Natural killer cell (primary cell): Measurements from ENCODE around the gene GPR17. TPM values are rescaled to one million over a fixed set of nuclear protein-coding genes. Genes with fewer than 3 reads are reported as not detected.

Source experiments
- ATAC-seq, 3 donors: fragments of 150-1000 bp in 2 of 3; fragments of 200-7000 bp in 1 of 3; cut with Tn5 transposase; 1 replicate in 1 of 3; 2 replicates in 2 of 3; pipeline ENCODE4 v1.10.0; 2021; ENCODE audit warnings: mild to moderate bottlenecking in 2 of 3, moderate library complexity in 2 of 3
- DNase-seq, 2 donors: peaks; one replicate each; pipeline versions ENCODE4 v3.0.0 to v3.0.0-alpha.2; 2013 to 2021; ENCODE audit warnings: mixed read lengths in 1 of 2
- H3K27ac ChIP-seq: one replicate; pipeline ENCODE4 v1.5.1; 2013; ENCODE audit warnings: mild to moderate bottlenecking, low read length
- H3K27me3 ChIP-seq: one replicate; pipeline ENCODE4 v1.6.1; 2013; ENCODE audit warnings: low read length; ENCODE audit not compliant: control insufficient read depth, insufficient read depth
- H3K36me3 ChIP-seq: one replicate; pipeline ENCODE4 v1.6.1; 2013; ENCODE audit warnings: low read length; ENCODE audit not compliant: control insufficient read depth, insufficient read depth
- H3K4me1 ChIP-seq: one replicate; pipeline ENCODE4 v1.6.1; 2013; ENCODE audit warnings: low read length; ENCODE audit not compliant: control insufficient read depth, insufficient read depth
- H3K4me3 ChIP-seq: one replicate; pipeline ENCODE4 v1.5.1; 2013; ENCODE audit warnings: low read length
- H3K9me3 ChIP-seq: one replicate; pipeline ENCODE4 v1.6.1; 2013; ENCODE audit warnings: low read length; ENCODE audit not compliant: control insufficient read depth, insufficient read depth
- H3K27ac Mint-ChIP-seq, 2 donors: one replicate each; pipeline ENCODE4 v1.8.0; 2022; ENCODE audit warnings: mild to moderate bottlenecking in 2 of 2, mixed read lengths in 2 of 2, moderate library complexity in 1 of 2
- H3K27me3 Mint-ChIP-seq, 2 donors: one replicate each; pipeline ENCODE4 v1.8.0; 2022; ENCODE audit warnings: low read depth in 2 of 2, mixed read lengths in 2 of 2
- H3K36me3 Mint-ChIP-seq: one replicate; pipeline ENCODE4 v1.8.0; 2022; ENCODE audit warnings: mixed read lengths
- H3K4me1 Mint-ChIP-seq, 2 donors: one replicate each; pipeline ENCODE4 v1.8.0; 2022; ENCODE audit warnings: mixed read lengths in 2 of 2
- H3K4me3 Mint-ChIP-seq: one replicate; pipeline ENCODE4 v1.8.0; 2022; ENCODE audit warnings: mild to moderate bottlenecking, moderate library complexity, mixed read lengths
- H3K9me3 Mint-ChIP-seq, 2 donors: one replicate each; pipeline ENCODE4 v1.8.0; 2022; ENCODE audit warnings: mixed read lengths in 2 of 2
- CTCF ChIP-seq: fragments of 200-600 bp; IDR thresholded peaks from one replicate; pipeline ENCODE4 v1.8.0; 2022; ENCODE audit warnings: antibody characterized with exemption
- whole genome bisulfite sequencing: methylation state at CpG from one replicate; pipeline ENCODE4 v1.1.7; 2013; ENCODE audit warnings: missing lambda C conversion rate; ENCODE audit not compliant: insufficient coverage; 5-methylcytosine and 5-hydroxymethylcytosine counted together
- intact Hi-C: fragments of 100-400 bp; cut with micrococcal nuclease; formaldehyde crosslinking; loops from one replicate; pipeline ENCODE4 v1.14.2; 2022
- total RNA-seq, 4 donors: library from RNA; stranded (reverse); fragments of 120-200 nt in 1 of 4; gene quantifications; one replicate each; pipeline versions ENCODE4 v1.2.3 to v1.2.4, GENCODE V29; 2013 to 2022

The GPR17 gene
- total RNA-seq, 3 donors from 2014 or later (not counting 1 experiment from before 2014, with no cell fraction given), result not detected

DNA sequence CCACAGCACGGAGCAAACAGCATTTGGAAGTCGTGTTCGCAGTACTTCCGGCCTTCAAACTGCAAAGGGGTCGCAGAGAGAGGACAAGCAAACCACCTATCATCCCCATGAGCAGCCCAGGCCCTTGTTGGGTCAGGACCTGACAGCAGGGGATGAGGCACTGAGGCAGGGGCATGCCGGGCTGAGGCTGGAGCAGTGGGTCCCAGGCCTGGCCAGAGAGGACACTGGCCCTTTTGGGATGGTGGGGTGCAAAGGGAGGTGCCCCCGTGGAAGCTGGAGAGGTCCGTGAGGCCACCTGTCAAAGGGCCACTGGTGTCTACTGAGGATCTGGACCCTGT, 8.9 kb downstream of the GPR17 start:
- Histone ChIP-seq H3K36me3 (no peaks in the 10 kb centered on the region), H3K4me3 (no peak overlapping the region), H3K4me1 (peaks cover 2% of the 10 kb centered on the region), H3K27me3 (no peaks in the 10 kb centered on the region), H3K27ac (no peak overlapping the region), H3K9me3 (no peaks in the 10 kb centered on the region)
- WGBS, result 95% methylated on average over 8 of the region's 8 CpGs
- H3K27me3 Mint-ChIP-seq, result peaks cover 0 to 4% of the 10 kb centered on the region in 2 donors
- intact Hi-C loops, result no loop called here
- ATAC-seq (no peak), DNase-seq (no peak)
- H3K4me1 Mint-ChIP-seq, result peaks cover 0 to 1% of the 10 kb centered on the region in 2 donors
- H3K27ac Mint-ChIP-seq, result no peak overlapping the region
- H3K36me3 Mint-ChIP-seq, result no peaks in the 10 kb centered on the region
- TF ChIP-seq CTCF, result no peak
- no peaks in the 10 kb centered on the region for H3K9me3 Mint-ChIP-seq
- no peak overlapping the region for H3K4me3 Mint-ChIP-seq

- Histone ChIP-seq H3K27ac (no peak overlapping the region), H3K36me3 (no peaks in the 10 kb centered on the region), H3K4me1 (no peaks in the 10 kb centered on the region), H3K27me3 (no peaks in the 10 kb centered on the region), H3K9me3 (no peaks in the 10 kb centered on the region), H3K4me3 (no peak overlapping the region)
- H3K9me3 Mint-ChIP-seq, result no peaks in the 10 kb centered on the region
- no peak for DNase-seq
- no peak for TF ChIP-seq CTCF
- intact Hi-C loops, result no loop called here
- 87% methylated on average over 15 of the region's 16 CpGs for WGBS
- H3K4me1 Mint-ChIP-seq, result peaks cover 0 to 3% of the 10 kb centered on the region in 2 donors
- no peak for ATAC-seq
- H3K27ac Mint-ChIP-seq, result no peak overlapping the region
- H3K4me3 Mint-ChIP-seq, result no peak overlapping the region
- peaks cover 0 to 4% of the 10 kb centered on the region in 2 donors for H3K27me3 Mint-ChIP-seq
- no peaks in the 10 kb centered on the region for H3K36me3 Mint-ChIP-seq
Observed at GRCh38 chr2:127655209-127656073, 9.5 kb downstream of the GPR17 start.

DNA sequence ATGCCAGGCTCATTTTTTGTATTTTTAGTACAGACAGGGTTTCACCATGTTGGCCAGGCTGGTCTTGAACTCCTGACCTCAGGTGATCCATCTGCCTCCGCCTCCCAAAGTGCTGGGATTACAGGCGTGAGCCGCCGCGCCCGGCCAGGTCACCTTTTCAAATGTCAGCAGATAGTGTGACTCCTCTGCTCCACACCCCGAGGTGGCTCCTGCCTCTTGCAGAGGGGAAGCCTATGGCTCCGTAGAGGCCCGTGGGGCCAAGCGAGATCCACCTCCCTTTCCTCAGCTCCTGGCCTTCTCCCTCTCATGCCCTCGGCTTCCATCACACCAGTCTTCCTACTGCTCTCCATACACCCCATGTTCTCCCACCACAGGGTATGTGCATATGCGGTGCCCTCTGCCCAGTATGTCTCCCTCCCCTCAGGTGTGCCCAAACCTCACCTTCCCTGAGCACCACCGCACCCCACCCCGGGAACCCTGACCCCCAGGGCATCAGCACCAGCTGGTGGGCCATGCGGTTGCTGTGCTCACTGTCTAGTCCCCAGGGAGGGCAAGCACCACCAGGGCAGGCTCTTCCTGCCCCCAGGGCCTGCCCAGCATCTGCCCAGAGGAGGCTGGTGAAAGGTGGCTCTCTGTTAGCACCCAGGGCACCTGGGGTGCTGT, 10.7 kb downstream of the GPR17 start:
- Histone ChIP-seq H3K9me3 (no peaks in the 10 kb centered on the region), H3K27me3 (no peaks in the 10 kb centered on the region), H3K4me3 (no peak overlapping the region), H3K36me3 (no peaks in the 10 kb centered on the region), H3K27ac (no peak overlapping the region), H3K4me1 (no peaks in the 10 kb centered on the region)
- Mint-ChIP-seq H3K4me3 (no peak overlapping the region), H3K27ac (no peak overlapping the region), H3K36me3 (no peaks in the 10 kb centered on the region), H3K9me3 (no peaks in the 10 kb centered on the region), H3K27me3 (peaks cover 0 to 5% of the 10 kb centered on the region in 2 donors), H3K4me1 (peaks cover 0 to 3% of the 10 kb centered on the region in 2 donors)
- 90% methylated on average over 15 of the region's 15 CpGs for WGBS
- ATAC-seq, result no peak
- TF ChIP-seq CTCF, result no peak
- no peak for DNase-seq
- intact Hi-C loops, result no loop called here
